Measurements from ENCODE around the gene ACACA.

ACACA gene

GRCh38 chr17:37230633-37231032 lies 176.0 kb downstream of the ACACA start:
- no peak for DNase-seq
- TF ChIP-seq CTCF (IDR thresholded peaks at IDR 0.05), result no peak
- intact Hi-C loops (cut with DNase I; ENCODE audit: low total_unique reads), result no loop called here
- Histone ChIP-seq H3K36me3 (peaks cover 17 to 51% (median 23%) of the 10 kb centered on the region in 3 donors), H3K9me3 (no peaks in the 10 kb centered on the region), H3K27ac (no peak overlapping the region), H3K4me3 (no peak overlapping the region), H3K27me3 (no peaks in the 10 kb centered on the region), H3K4me1 (no peaks in the 10 kb centered on the region)

- H3K27ac ChIP-seq, result no peak overlapping the region
- H3K36me3 ChIP-seq, result peaks cover 0 to 30% (median 28%) of the 10 kb centered on the region in 3 donors
- H3K9me3 ChIP-seq, result no peaks in the 10 kb centered on the region
- DNase-seq, result no peak
- no peak for TF ChIP-seq CTCF (IDR thresholded peaks at IDR 0.05)
- no peak overlapping the region for H3K4me3 ChIP-seq
- no peaks in the 10 kb centered on the region for H3K27me3 ChIP-seq
- H3K4me1 ChIP-seq, result no peaks in the 10 kb centered on the region
- intact Hi-C loops (cut with DNase I; ENCODE audit: low total_unique reads), result no loop called here
Measured at GRCh38 chr17:37225465-37225864, 181.2 kb downstream of the ACACA start.

- Histone ChIP-seq H3K4me1 (no peaks in the 10 kb centered on the region), H3K4me3 (no peak overlapping the region), H3K36me3 (peaks cover 0 to 35% (median 25%) of the 10 kb centered on the region in 3 donors), H3K27ac (no peak overlapping the region), H3K27me3 (no peaks in the 10 kb centered on the region), H3K9me3 (no peaks in the 10 kb centered on the region)
- intact Hi-C loops (cut with DNase I; ENCODE audit: low total_unique reads), result no loop called here
- TF ChIP-seq CTCF (IDR thresholded peaks at IDR 0.05), result no peak
- no peak for DNase-seq
Measured at GRCh38 chr17:37221865-37222264, 184.8 kb downstream of the ACACA start.

GRCh38 chr17:37220607-37220953 lies 186.1 kb downstream of the ACACA start:
- intact Hi-C loops (cut with DNase I; ENCODE audit: low total_unique reads), result no loop called here
- peaks cover 0 to 33% (median 22%) of the 10 kb centered on the region in 3 donors for H3K36me3 ChIP-seq
- H3K27ac ChIP-seq, result no peak overlapping the region
- no peak overlapping the region for H3K4me3 ChIP-seq
- H3K9me3 ChIP-seq, result no peaks in the 10 kb centered on the region
- H3K27me3 ChIP-seq, result no peaks in the 10 kb centered on the region
- no peaks in the 10 kb centered on the region for H3K4me1 ChIP-seq
- no peak for TF ChIP-seq CTCF (IDR thresholded peaks at IDR 0.05)
- DNase-seq, result no peak

GRCh38 chr17:37219876-37220606 lies 186.6 kb downstream of the ACACA start:
- Histone ChIP-seq H3K36me3 (peaks cover 0 to 27% (median 16%) of the 10 kb centered on the region in 3 donors), H3K27me3 (no peaks in the 10 kb centered on the region), H3K27ac (no peak overlapping the region), H3K4me1 (no peaks in the 10 kb centered on the region), H3K9me3 (no peaks in the 10 kb centered on the region), H3K4me3 (no peak overlapping the region)
- DNase-seq, result no peak
- intact Hi-C loops (cut with DNase I; ENCODE audit: low total_unique reads), result no loop called here
- no peak for TF ChIP-seq CTCF (IDR thresholded peaks at IDR 0.05)
